HCT116 (cell line): ENCODE data around the gene APBB1IP. TPM values are rescaled to one million over a fixed set of nuclear protein-coding genes. Genes with fewer than 3 reads are reported as not detected.

Source experiments
- ATAC-seq: fragments of 200-7000 bp; cut with Tn5 transposase; 2 replicates; pipeline ENCODE4 v1.9.1; 2020; ENCODE audit warnings: mild to moderate bottlenecking, moderate library complexity
- BruUV-seq: library from RNA; stranded (reverse); fragments of 400-500 nt; replicated peaks from 2 replicates; lab custom pipeline; 2021; lab: Mats Ljungman, UMichigan
- CTCF ChIA-PET: fragments of 300-600 bp; sonication (Branson Sonifier 250); formaldehyde crosslinking; loops from one replicate; lab custom pipeline; 2021; ENCODE audit warnings: antibody characterized with exemption; lab: Charles Lee
- POLR2A ChIA-PET: fragments of 300-600, 350-600 bp; sonication (Branson Sonifier 250); formaldehyde crosslinking; loops from one replicate; lab custom pipeline; 2021; ENCODE audit warnings: antibody characterized with exemption; lab: Charles Lee
- RAD21 ChIA-PET, 2 experiments: fragments of 300-600 bp; sonication (Branson Sonifier 250); formaldehyde crosslinking; loops; one replicate each; lab custom pipeline; 2023; ENCODE audit warnings: low total read pairs in 2 of 2; ENCODE audit not compliant: uncharacterized antibody in 2 of 2, unreplicated experiment in 2 of 2, low non-redundant PET in 1 of 2; lab: Charles Lee
- DNase-seq: peaks from one replicate; pipeline ENCODE4 v3.0.0-alpha.2; 2010; ENCODE audit warnings: low read depth, low spot score
- H2AFZ ChIP-seq: fragments of 200-600 bp; shearing (Covaris generic), sonication (generic); 2 replicates; pipeline ENCODE4 v1.6.1; 2017; ENCODE audit warnings: low read depth, mixed run types, mixed read lengths, antibody characterized with exemption, low read length; ENCODE audit not compliant: poor library complexity, severe bottlenecking
- H3K27ac ChIP-seq: 2 replicates; pipeline ENCODE4 v1.5.1; 2012; ENCODE audit warnings: low read depth, low read length
- H3K27me3 ChIP-seq: fragments of 200-600 bp; sonication (generic); 2 replicates; pipeline ENCODE4 v1.6.1; 2016; ENCODE audit warnings: mixed run types, low read length, mixed read lengths; ENCODE audit not compliant: insufficient read depth
- H3K36me3 ChIP-seq, 2 experiments: fragments of 200-500 bp in 1 of 2; fragments of 200-600 bp in 1 of 2; sonication (Bioruptor generic) in 1 of 2; sonication (generic) in 1 of 2; 2 replicates each; pipeline versions ENCODE4 v1.5.1 to v1.6.1; 2014 to 2016; ENCODE audit warnings: low read length in 2 of 2, inconsistent platforms in 1 of 2, mixed read lengths in 1 of 2, mixed run types in 1 of 2; ENCODE audit not compliant: insufficient read depth in 2 of 2, control insufficient read depth in 1 of 2
- H3K4me1 ChIP-seq, 2 experiments: fragments of 200-600 bp in 1 of 2; sonication (generic) in 1 of 2; 2 replicates each; pipeline versions ENCODE4 v1.5.1 to v1.6.1; 2012 to 2017; ENCODE audit warnings: low read length in 2 of 2, inconsistent platforms in 1 of 2, mild to moderate bottlenecking in 1 of 2, mixed read lengths in 1 of 2, mixed run types in 1 of 2, moderate library complexity in 1 of 2; ENCODE audit not compliant: insufficient read depth in 2 of 2, control insufficient read depth in 1 of 2
- H3K4me2 ChIP-seq: fragments of 200-600 bp; sonication (generic); 2 replicates; pipeline ENCODE4 v1.6.1; 2017; ENCODE audit warnings: mixed run types, low read length, mixed read lengths
- H3K4me3 ChIP-seq, 2 experiments: fragments of 200-600 bp in 1 of 2; sonication (generic) in 1 of 2; replicated peaks in 1 of 2; 2 replicates each; pipeline ENCODE4 v1.5.1; 2011 to 2016; ENCODE audit warnings: low read length in 2 of 2, control low read depth in 1 of 2, low read depth in 1 of 2, mild to moderate bottlenecking in 1 of 2, mixed read lengths in 1 of 2, mixed run types in 1 of 2
- H3K79me2 ChIP-seq: fragments of 200-600 bp; sonication (generic); 2 replicates; pipeline ENCODE4 v1.6.1; 2017; ENCODE audit warnings: mild to moderate bottlenecking, mixed run types, low read length, moderate library complexity, mixed read lengths; ENCODE audit not compliant: insufficient read depth
- H3K9ac ChIP-seq: fragments of 200-600 bp; sonication (generic); 2 replicates; pipeline ENCODE4 v1.6.1; 2016; ENCODE audit warnings: low read length, mixed read lengths
- H3K9me2 ChIP-seq: fragments of 200-600 bp; sonication (generic), shearing (Covaris generic); 2 replicates; pipeline ENCODE4 v1.6.1; 2017; ENCODE audit warnings: mixed run types, mild to moderate bottlenecking, moderate library complexity; ENCODE audit not compliant: insufficient read depth
- H3K9me3 ChIP-seq, 2 experiments: fragments of 200-500 bp in 1 of 2; fragments of 200-600 bp in 1 of 2; sonication (Bioruptor generic) in 1 of 2; sonication (generic) in 1 of 2; 2 replicates each; pipeline ENCODE4 v1.6.1; 2014 to 2017; ENCODE audit warnings: low read length in 2 of 2, mixed read lengths in 2 of 2, inconsistent platforms in 1 of 2, low read depth in 1 of 2, mild to moderate bottlenecking in 1 of 2, mixed run types in 1 of 2, moderate library complexity in 1 of 2; ENCODE audit not compliant: control insufficient read depth in 1 of 2, insufficient read depth in 1 of 2
- H4K20me1 ChIP-seq: fragments of 200-600 bp; sonication (generic), shearing (Covaris generic); 2 replicates; pipeline ENCODE4 v1.6.1; 2017; ENCODE audit warnings: mixed run types, mild to moderate bottlenecking, moderate library complexity; ENCODE audit not compliant: insufficient read depth
- ELF1 ChIP-seq: IDR thresholded peaks from 2 replicates; pipeline ENCODE4 v1.6.1; 2012; ENCODE audit warnings: low read depth, borderline replicate concordance
- POLR2AphosphoS5 ChIP-seq: IDR thresholded peaks from 2 replicates; pipeline ENCODE4 v1.6.1; 2011; ENCODE audit warnings: mild to moderate bottlenecking, low read depth, low read length, moderate library complexity
- REST ChIP-seq: IDR thresholded peaks from 2 replicates; pipeline ENCODE4 v1.6.1; 2012; ENCODE audit warnings: low read depth
- YY1 ChIP-seq: IDR thresholded peaks from 2 replicates; pipeline ENCODE4 v1.6.1; 2011; ENCODE audit warnings: low read length, low read depth, moderate library complexity, mild to moderate bottlenecking; ENCODE audit not compliant: insufficient replicate concordance; ENCODE audit errors: extremely low read depth
- intact Hi-C: fragments of 100-400 bp; cut with micrococcal nuclease; formaldehyde crosslinking; loops from 2 replicates; pipeline ENCODE4 v1.10.0; 2022
- total RNA-seq: library from RNA; stranded (reverse); gene quantifications from one replicate; pipeline ENCODE4 v1.2.1, GENCODE V29; 2021; ENCODE audit not compliant: unreplicated experiment
- TF ChIP-seq, protein P1 (sequence below), 3 experiments: fragments of 200-600 bp in 1 of 3; sonication (generic) in 1 of 3; IDR thresholded peaks in 2 of 3; conservative IDR thresholded peaks in 1 of 3; 2 replicates each; pipeline ENCODE4 v1.5.1; 2012 to 2017; ENCODE audit warnings: low read depth in 2 of 3, low read length in 2 of 3, antibody characterized with exemption in 1 of 3, borderline replicate concordance in 1 of 3, control low read depth in 1 of 3, mild to moderate bottlenecking in 1 of 3, mixed read lengths in 1 of 3, mixed run types in 1 of 3, moderate library complexity in 1 of 3; ENCODE audit not compliant: insufficient read depth in 1 of 3

Gene APBB1IP
- total RNA-seq, 1 experiment from 2014 or later = 0.27 TPM

- Histone ChIP-seq H3K4me1 (no peaks in the 10 kb centered on the region), H3K36me3 (no peaks in the 10 kb centered on the region), H3K9me2 (no peaks in the 10 kb centered on the region), H3K4me3 (no peak overlapping the region), H3K27ac (no peak overlapping the region), H3K4me2 (no peak overlapping the region), H3K27me3 (no peaks in the 10 kb centered on the region), H3K9ac (no peak overlapping the region), H3K9me3 (no peaks in the 10 kb centered on the region), H3K79me2 (no peaks in the 10 kb centered on the region), H4K20me1 (no peaks in the 10 kb centered on the region), H2AFZ (no peak overlapping the region)
- ATAC-seq (no peak), DNase-seq (no peak)
- TF ChIP-seq, protein P1, sequence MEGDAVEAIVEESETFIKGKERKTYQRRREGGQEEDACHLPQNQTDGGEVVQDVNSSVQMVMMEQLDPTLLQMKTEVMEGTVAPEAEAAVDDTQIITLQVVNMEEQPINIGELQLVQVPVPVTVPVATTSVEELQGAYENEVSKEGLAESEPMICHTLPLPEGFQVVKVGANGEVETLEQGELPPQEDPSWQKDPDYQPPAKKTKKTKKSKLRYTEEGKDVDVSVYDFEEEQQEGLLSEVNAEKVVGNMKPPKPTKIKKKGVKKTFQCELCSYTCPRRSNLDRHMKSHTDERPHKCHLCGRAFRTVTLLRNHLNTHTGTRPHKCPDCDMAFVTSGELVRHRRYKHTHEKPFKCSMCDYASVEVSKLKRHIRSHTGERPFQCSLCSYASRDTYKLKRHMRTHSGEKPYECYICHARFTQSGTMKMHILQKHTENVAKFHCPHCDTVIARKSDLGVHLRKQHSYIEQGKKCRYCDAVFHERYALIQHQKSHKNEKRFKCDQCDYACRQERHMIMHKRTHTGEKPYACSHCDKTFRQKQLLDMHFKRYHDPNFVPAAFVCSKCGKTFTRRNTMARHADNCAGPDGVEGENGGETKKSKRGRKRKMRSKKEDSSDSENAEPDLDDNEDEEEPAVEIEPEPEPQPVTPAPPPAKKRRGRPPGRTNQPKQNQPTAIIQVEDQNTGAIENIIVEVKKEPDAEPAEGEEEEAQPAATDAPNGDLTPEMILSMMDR (IDR thresholded peaks at IDR 0.05 in 2 of 3, conservative IDR thresholded peaks at IDR 0.05 in 1 of 3; ENCODE audit: borderline replicate concordance in 1 of 3, insufficient read depth in 1 of 3, low read depth in 2 of 3, low read length in 2 of 3) = no peak
- TF ChIP-seq POLR2AphosphoS5 (no peak), ELF1 (no peak), REST (no peak), YY1 (no peak)
- intact Hi-C loops = no loop called here
- RAD21 ChIA-PET = no interaction called here
- POLR2A ChIA-PET = no interaction called here
- no TSS peak for BruUV-seq
- CTCF ChIA-PET = no interaction called here
Observed at GRCh38 chr10:26475386-26475785, 37.2 kb downstream of the APBB1IP start.
